Skeletal muscle tissue (tissue), 4 donors: ENCODE results near the gene DCAF7. TPM values are rescaled to one million over a fixed set of nuclear protein-coding genes. Genes with fewer than 3 reads are reported as not detected.

Experiments used
- H3K27ac ChIP-seq: one replicate; pipeline ENCODE4 v1.7.0; 2013; ENCODE audit warnings: mild to moderate bottlenecking, low read depth, low read length, inconsistent platforms
- H3K27me3 ChIP-seq, 3 donors: one replicate each; pipeline ENCODE4 v1.7.0; 2013; ENCODE audit warnings: low read length in 3 of 3; ENCODE audit not compliant: control insufficient read depth in 3 of 3, insufficient read depth in 3 of 3
- H3K36me3 ChIP-seq, 3 donors: one replicate each; pipeline ENCODE4 v1.7.0; 2013; ENCODE audit warnings: low read length in 3 of 3; ENCODE audit not compliant: control insufficient read depth in 3 of 3, insufficient read depth in 3 of 3
- H3K4me1 ChIP-seq, 3 donors: one replicate each; pipeline ENCODE4 v1.7.0; 2013; ENCODE audit warnings: low read length in 3 of 3, mild to moderate bottlenecking in 3 of 3; ENCODE audit not compliant: control insufficient read depth in 3 of 3, insufficient read depth in 3 of 3
- H3K4me3 ChIP-seq, 3 donors: one replicate each; pipeline ENCODE4 v1.7.0; 2013; ENCODE audit warnings: low read length in 3 of 3
- H3K9ac ChIP-seq, 3 donors: one replicate each; pipeline ENCODE4 v1.7.0; 2013; ENCODE audit warnings: low read length in 3 of 3, mild to moderate bottlenecking in 3 of 3, moderate library complexity in 2 of 3, low read depth in 1 of 3
- H3K9me3 ChIP-seq, 3 donors: one replicate each; pipeline ENCODE4 v1.7.0; 2013; ENCODE audit warnings: low read length in 3 of 3; ENCODE audit not compliant: control insufficient read depth in 3 of 3
- total RNA-seq: library from RNA; depleted of rRNA; stranded (reverse); fragments of >200 nt; gene quantifications from one replicate; pipeline ENCODE4 v1.2.3, GENCODE V29; 2014
- donor health status: Osteomylitis.

Gene DCAF7
- total RNA-seq, 1 donor from 2014 or later = 13.6 TPM

GRCh38 chr17:63629627-63630026 lies 79.3 kb downstream of the DCAF7 start:
- no peaks in the 10 kb centered on the region for H3K9me3 ChIP-seq
- H3K4me3 ChIP-seq = no peak overlapping the region
- H3K9ac ChIP-seq = no peak overlapping the region
- H3K36me3 ChIP-seq = peaks cover 0 to 14% (median 12%) of the 10 kb centered on the region in 3 donors
- H3K27me3 ChIP-seq = no peaks in the 10 kb centered on the region
- H3K4me1 ChIP-seq = peaks cover 24 to 60% (median 31%) of the 10 kb centered on the region in 3 donors
- H3K27ac ChIP-seq = peak overlapping the region; percentile 14

GRCh38 chr17:63631062-63631461 lies 80.8 kb downstream of the DCAF7 start:
- H3K4me1 ChIP-seq = peaks cover 25 to 61% (median 28%) of the 10 kb centered on the region in 3 donors
- no peak overlapping the region for H3K9ac ChIP-seq
- H3K4me3 ChIP-seq = no peak overlapping the region
- no peaks in the 10 kb centered on the region for H3K27me3 ChIP-seq
- H3K9me3 ChIP-seq = no peaks in the 10 kb centered on the region
- H3K36me3 ChIP-seq = peaks cover 0 to 18% (median 14%) of the 10 kb centered on the region in 3 donors
- no peak overlapping the region for H3K27ac ChIP-seq

- peaks cover 29 to 61% (median 30%) of the 10 kb centered on the region in 3 donors for H3K4me1 ChIP-seq
- H3K9ac ChIP-seq = no peak overlapping the region
- peaks cover 1 to 22% (median 19%) of the 10 kb centered on the region in 3 donors for H3K36me3 ChIP-seq
- H3K27ac ChIP-seq = no peak overlapping the region
- H3K9me3 ChIP-seq = no peaks in the 10 kb centered on the region
- no peak overlapping the region for H3K4me3 ChIP-seq
- H3K27me3 ChIP-seq = no peaks in the 10 kb centered on the region
These were observed 81.3 kb downstream of the DCAF7 start for GRCh38 chr17:63631626-63632025.

- H3K9me3 ChIP-seq = no peaks in the 10 kb centered on the region
- H3K27ac ChIP-seq = peak overlapping the region; percentile 64
- H3K4me3 ChIP-seq = no peak overlapping the region
- peak overlapping the region in 1 of 3 donors; percentile 8 for H3K9ac ChIP-seq
- peaks cover 4 to 31% (median 22%) of the 10 kb centered on the region in 3 donors for H3K36me3 ChIP-seq
- peaks cover 26 to 54% (median 31%) of the 10 kb centered on the region in 3 donors for H3K4me1 ChIP-seq
- H3K27me3 ChIP-seq = no peaks in the 10 kb centered on the region
These were observed 83.5 kb downstream of the DCAF7 start for GRCh38 chr17:63633742-63634141.

- Histone ChIP-seq H3K27ac (peak overlapping the region; percentile 64), H3K36me3 (peaks cover 4 to 34% (median 22%) of the 10 kb centered on the region in 3 donors), H3K9me3 (no peaks in the 10 kb centered on the region), H3K9ac (peak overlapping the region in 1 of 3 donors; percentile 8), H3K27me3 (no peaks in the 10 kb centered on the region), H3K4me3 (no peak overlapping the region), H3K4me1 (peaks cover 26 to 57% (median 29%) of the 10 kb centered on the region in 3 donors)
These were observed 83.9 kb downstream of the DCAF7 start for GRCh38 chr17:63634163-63634562.

GRCh38 chr17:63634816-63635215 lies 84.5 kb downstream of the DCAF7 start:
- Histone ChIP-seq H3K27me3 (no peaks in the 10 kb centered on the region), H3K9ac (no peak overlapping the region), H3K4me3 (no peak overlapping the region), H3K4me1 (peaks cover 23 to 53% (median 26%) of the 10 kb centered on the region in 3 donors), H3K9me3 (no peaks in the 10 kb centered on the region), H3K36me3 (peaks cover 4 to 34% (median 22%) of the 10 kb centered on the region in 3 donors), H3K27ac (peak overlapping the region; percentile 32)

GRCh38 chr17:63635290-63635689 lies 85.0 kb downstream of the DCAF7 start:
- H3K36me3 ChIP-seq = peaks cover 4 to 34% (median 22%) of the 10 kb centered on the region in 3 donors

GRCh38 chr17:63635787-63636186 lies 85.5 kb downstream of the DCAF7 start:
- peaks cover 4 to 34% (median 22%) of the 10 kb centered on the region in 3 donors for H3K36me3 ChIP-seq
- H3K27ac ChIP-seq = no peak overlapping the region
- no peaks in the 10 kb centered on the region for H3K9me3 ChIP-seq
- no peak overlapping the region for H3K4me3 ChIP-seq
- peak overlapping the region in 1 of 3 donors; percentile 40 for H3K9ac ChIP-seq
- H3K4me1 ChIP-seq = peaks cover 22 to 48% (median 26%) of the 10 kb centered on the region in 3 donors
- no peaks in the 10 kb centered on the region for H3K27me3 ChIP-seq

More at GRCh38 chr17:63635290-63635689, 85.0 kb downstream of the DCAF7 start:
- Histone ChIP-seq H3K27ac (no peak overlapping the region), H3K27me3 (no peaks in the 10 kb centered on the region), H3K4me3 (no peak overlapping the region), H3K4me1 (peaks cover 22 to 50% (median 26%) of the 10 kb centered on the region in 3 donors), H3K9me3 (no peaks in the 10 kb centered on the region), H3K9ac (no peak overlapping the region)

GRCh38 chr17:63639125-63639524 lies 88.8 kb downstream of the DCAF7 start:
- Histone ChIP-seq H3K9me3 (no peaks in the 10 kb centered on the region), H3K27ac (no peak overlapping the region), H3K4me3 (no peak overlapping the region), H3K36me3 (peaks cover 4 to 27% (median 8%) of the 10 kb centered on the region in 3 donors), H3K27me3 (no peaks in the 10 kb centered on the region), H3K4me1 (peaks cover 20 to 39% (median 23%) of the 10 kb centered on the region in 3 donors), H3K9ac (no peak overlapping the region)

GRCh38 chr17:63640038-63640437 lies 89.8 kb downstream of the DCAF7 start:
- peaks cover 14 to 34% (median 17%) of the 10 kb centered on the region in 3 donors for H3K4me1 ChIP-seq
- H3K36me3 ChIP-seq = peaks cover 4 to 21% (median 8%) of the 10 kb centered on the region in 3 donors

More at GRCh38 chr17:63640038-63640437, 89.8 kb downstream of the DCAF7 start:
- no peak overlapping the region for H3K27ac ChIP-seq
- H3K9ac ChIP-seq = no peak overlapping the region
- no peaks in the 10 kb centered on the region for H3K9me3 ChIP-seq
- no peaks in the 10 kb centered on the region for H3K27me3 ChIP-seq
- no peak overlapping the region for H3K4me3 ChIP-seq
